ENCODE results near the gene SCN9A.

- no peak for TF ChIP-seq CTCF (IDR thresholded peaks at IDR 0.05; ENCODE audit: low read length)
- TF ChIP-seq EZH2 (IDR thresholded peaks at IDR 0.05; ENCODE audit: borderline replicate concordance, low read length): no peak
These were observed 151.5 kb downstream of the SCN9A start for GRCh38 chr2:166224197-166224596.
